NCI-H2196 (cell line): ENCODE measurements around the gene FOLH1.
"Not testable (repeated sequence)": the region's sequence is repeated elsewhere in the genome, so short reads cannot be mapped to it uniquely, and the experiment has no call there.

ENCODE experiments used
- DNase-seq: peaks from one replicate; lab custom pipeline; 2025; ENCODE audit not compliant: unreplicated experiment; lab: John Stamatoyannopoulos, UW

The FOLH1 gene

GRCh38 chr11:49184756-49185155, 23.6 kb downstream of the FOLH1 start:
- DNase-seq = not testable (repeated sequence)

DNA sequence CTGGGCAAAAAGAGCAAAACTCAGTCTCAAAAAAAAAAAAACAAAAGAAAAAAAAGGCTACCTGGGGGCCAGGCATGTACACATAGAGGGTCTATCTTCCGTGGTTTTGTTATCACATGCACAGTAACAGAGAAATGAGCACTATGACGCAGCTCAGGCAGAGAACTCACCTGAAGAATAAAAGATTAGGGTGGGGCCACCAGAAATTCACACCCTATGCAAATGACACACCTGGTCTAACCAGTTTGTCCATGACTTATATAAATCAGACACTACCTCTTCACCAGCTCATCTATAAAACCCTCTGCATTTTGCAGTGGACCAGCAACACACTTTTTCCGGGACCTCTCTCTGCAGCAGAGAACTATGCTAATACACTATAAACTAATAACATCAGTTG, 30.5 kb downstream of the FOLH1 start:
- DNase-seq = not testable (repeated sequence)

GRCh38 chr11:49175378-49175777, 33.0 kb downstream of the FOLH1 start:
- not testable (repeated sequence) for DNase-seq

GRCh38 chr11:49174691-49175366, 33.6 kb downstream of the FOLH1 start:
- DNase-seq = not testable (repeated sequence)

GRCh38 chr11:49171613-49172012, 36.8 kb downstream of the FOLH1 start:
- not testable (repeated sequence) for DNase-seq

GRCh38 chr11:49169579-49169978, 38.8 kb downstream of the FOLH1 start:
- DNase-seq = not testable (repeated sequence)

DNA sequence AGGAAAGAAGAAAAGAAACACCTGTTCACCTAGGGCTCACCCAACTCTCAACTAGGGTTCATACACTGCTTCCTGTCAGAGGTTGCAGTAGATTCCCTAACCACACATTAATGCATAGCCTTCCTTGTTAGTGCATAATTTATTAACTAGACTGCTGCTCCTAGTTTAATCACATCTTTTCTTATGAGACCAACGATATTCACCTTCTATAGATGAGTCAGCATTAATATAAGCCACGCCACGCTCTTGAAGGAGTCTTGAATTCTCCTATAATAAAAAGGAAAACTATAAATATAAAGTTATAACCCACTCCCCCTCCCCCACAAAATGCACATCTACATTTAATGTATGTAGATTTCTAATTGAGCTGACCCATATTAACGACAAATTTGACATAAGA, 39.4 kb downstream of the FOLH1 start:
- not testable (repeated sequence) for DNase-seq

DNA sequence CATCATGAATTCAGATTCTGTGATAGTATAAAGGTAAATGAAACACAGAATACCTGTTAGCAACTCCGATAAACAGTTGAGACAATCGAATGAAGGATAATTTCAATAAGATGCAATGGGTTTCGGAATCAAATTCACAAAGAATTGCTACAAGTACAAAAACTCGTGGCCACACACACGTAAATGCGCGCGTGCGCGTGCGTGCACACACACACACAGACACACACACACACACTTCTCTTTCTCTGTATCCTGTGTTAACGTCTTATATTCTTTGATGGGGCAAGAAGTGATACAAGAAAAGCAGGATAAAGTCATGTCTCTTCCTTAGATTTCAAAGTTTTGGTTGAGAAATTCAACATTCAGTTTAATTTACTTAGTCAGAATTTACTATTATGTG, 57.2 kb downstream of the FOLH1 start:
- no peak for DNase-seq

DNA sequence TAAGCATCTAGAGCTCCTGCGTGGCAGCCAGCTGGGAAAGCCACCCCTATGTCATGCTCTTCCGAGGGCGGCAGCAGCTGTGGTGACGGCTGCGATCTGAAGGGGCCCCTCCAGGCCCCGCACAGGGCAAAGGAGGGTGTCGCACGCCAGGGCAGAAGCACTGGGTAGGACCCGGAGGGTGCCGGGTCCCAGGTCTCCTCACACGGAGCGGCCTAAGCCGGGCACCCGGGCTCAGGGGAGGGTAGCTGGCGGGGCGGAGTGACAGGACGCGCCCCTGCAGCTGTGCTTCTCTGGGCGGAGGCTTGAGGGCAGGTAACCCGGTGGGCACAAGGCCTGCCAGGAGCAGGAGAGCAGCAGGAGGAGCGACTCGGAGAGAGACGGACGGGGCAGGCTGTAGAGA, 106.0 kb downstream of the FOLH1 start:
- not testable (repeated sequence) for DNase-seq
